ENCODE measurements around the gene TXNDC11. TPM values are rescaled to one million over a fixed set of nuclear protein-coding genes. Genes with fewer than 3 reads are reported as not detected.

Gene TXNDC11
- total RNA-seq, 1 donor from 2014 or later, result 29.0 TPM

DNA sequence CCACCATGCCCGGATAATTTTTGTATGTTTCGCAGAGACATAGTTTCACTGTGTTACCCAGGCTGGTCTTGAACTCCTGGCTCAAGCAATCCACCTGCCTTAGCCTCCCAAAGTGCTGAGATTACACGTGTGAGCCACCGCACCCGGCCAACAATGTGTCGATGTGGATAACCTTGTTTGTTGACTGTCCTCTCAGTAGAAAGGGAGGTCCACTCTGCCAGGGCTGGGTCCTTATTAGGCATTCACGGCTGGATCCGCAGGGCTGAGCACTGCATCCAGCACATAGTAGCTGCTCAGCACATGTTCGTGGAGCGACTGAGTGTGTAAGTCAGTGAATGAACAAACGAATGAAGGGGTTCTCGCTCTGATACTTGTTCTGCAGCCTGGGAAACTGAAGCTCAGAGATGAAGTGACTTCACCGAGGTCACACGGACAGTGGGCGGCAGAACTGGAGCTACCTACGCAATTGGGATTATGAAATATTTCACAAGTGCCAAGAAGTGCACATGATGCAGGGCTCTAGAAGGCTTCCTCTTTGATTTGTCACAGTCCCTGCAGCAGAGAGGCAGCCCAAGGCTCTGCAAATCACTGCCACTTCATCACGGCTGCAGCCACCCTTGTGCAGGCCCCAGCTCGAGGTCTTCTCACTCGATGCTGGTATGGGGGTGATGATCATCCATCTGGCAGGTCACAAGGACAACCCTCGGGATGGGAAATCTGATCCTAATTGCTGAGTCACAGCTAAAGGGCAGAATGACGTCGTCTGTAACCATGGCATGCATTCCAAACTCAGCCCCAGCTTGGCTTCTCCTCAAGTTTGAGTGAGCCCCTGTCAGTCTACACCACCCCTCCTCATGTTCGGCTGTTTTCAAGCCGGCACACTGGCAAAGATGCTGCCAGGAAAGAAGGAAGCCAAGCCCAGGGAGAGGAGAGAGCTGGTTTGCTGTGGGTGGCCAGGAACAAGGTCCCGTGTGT, 102.4 kb downstream of the TXNDC11 start:
- FAIRE-seq, result no peak
- DNase-seq (ENCODE audit: low read depth), result peak; percentile 97
- no peak for TF ChIP-seq EZH2 (IDR thresholded peaks at IDR 0.05; ENCODE audit: insufficient read depth, low read length)
- TF ChIP-seq, protein P1, sequence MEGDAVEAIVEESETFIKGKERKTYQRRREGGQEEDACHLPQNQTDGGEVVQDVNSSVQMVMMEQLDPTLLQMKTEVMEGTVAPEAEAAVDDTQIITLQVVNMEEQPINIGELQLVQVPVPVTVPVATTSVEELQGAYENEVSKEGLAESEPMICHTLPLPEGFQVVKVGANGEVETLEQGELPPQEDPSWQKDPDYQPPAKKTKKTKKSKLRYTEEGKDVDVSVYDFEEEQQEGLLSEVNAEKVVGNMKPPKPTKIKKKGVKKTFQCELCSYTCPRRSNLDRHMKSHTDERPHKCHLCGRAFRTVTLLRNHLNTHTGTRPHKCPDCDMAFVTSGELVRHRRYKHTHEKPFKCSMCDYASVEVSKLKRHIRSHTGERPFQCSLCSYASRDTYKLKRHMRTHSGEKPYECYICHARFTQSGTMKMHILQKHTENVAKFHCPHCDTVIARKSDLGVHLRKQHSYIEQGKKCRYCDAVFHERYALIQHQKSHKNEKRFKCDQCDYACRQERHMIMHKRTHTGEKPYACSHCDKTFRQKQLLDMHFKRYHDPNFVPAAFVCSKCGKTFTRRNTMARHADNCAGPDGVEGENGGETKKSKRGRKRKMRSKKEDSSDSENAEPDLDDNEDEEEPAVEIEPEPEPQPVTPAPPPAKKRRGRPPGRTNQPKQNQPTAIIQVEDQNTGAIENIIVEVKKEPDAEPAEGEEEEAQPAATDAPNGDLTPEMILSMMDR (IDR thresholded peaks at IDR 0.05; ENCODE audit: insufficient read depth, low read depth, low read length), result no peak
- Mint-ChIP-seq H3K36me3 (ENCODE audit: low read depth, unreplicated experiment) (no peaks in the 10 kb centered on the region), H3K4me3 (ENCODE audit: unreplicated experiment) (no peak overlapping the region), H3K27ac (ENCODE audit: unreplicated experiment) (peak overlapping the region; percentile 99), H3K9me3 (ENCODE audit: unreplicated experiment) (no peaks in the 10 kb centered on the region), H3K27me3 (ENCODE audit: low read depth, unreplicated experiment) (peaks cover 5% of the 10 kb centered on the region), H3K4me1 (ENCODE audit: low read depth, unreplicated experiment) (peaks cover 10% of the 10 kb centered on the region)
- no peaks in the 10 kb centered on the region for H3K79me2 ChIP-seq (ENCODE audit: insufficient read depth, low read length)
- no peaks in the 10 kb centered on the region for H3K36me3 ChIP-seq (ENCODE audit: insufficient read depth, low read length)
- no peak overlapping the region for H3K4me3 ChIP-seq (ENCODE audit: insufficient read depth, low read depth, low read length)
- peak overlapping the region; percentile 95 for H3K27ac ChIP-seq (ENCODE audit: low read depth, low read length)
- no peaks in the 10 kb centered on the region for H4K20me1 ChIP-seq (ENCODE audit: insufficient read depth, low read length)
- no peaks in the 10 kb centered on the region for H3K9me3 ChIP-seq (ENCODE audit: insufficient read depth, low read depth, low read length)
- H3K27me3 ChIP-seq (ENCODE audit: insufficient read depth, low read length), result no peaks in the 10 kb centered on the region
- peak overlapping the region; percentile 83 for H3K9ac ChIP-seq (ENCODE audit: low read length)
- H3K4me1 ChIP-seq (ENCODE audit: insufficient read depth, low read length), result peaks cover 17% of the 10 kb centered on the region
- H2AFZ ChIP-seq (ENCODE audit: low read depth, low read length), result peak overlapping the region; percentile 66
- peak overlapping the region; percentile 49 for H3K4me2 ChIP-seq (ENCODE audit: low read length)

DNA sequence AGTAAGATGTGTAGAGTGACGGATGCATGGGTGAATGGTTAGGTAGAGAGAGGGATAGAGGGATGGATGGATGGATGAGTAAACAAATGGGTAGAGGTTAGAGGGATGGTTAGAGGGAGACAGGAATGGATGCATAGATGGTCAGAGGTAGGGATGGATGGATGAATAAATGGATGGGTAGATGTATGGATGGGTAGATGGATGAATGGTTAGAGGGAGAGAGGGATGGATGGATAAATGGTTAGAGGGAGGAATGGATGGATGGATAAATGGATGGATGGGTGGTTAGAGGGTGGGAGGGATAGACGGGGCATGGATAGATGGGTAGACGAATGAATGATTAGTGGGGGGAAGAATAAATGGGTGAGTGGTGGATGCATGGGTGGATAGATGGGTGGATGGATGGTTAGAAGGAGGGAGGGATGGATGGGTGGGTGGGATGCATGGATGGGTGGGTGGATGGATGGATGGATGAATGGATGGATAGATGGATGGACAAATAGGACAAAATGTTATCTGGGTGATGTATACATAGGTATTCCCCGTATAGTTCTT, 103.6 kb downstream of the TXNDC11 start:
- no peak for FAIRE-seq

More for the DNA sequence above, 103.6 kb downstream of the TXNDC11 start:
- H3K36me3 Mint-ChIP-seq (ENCODE audit: low read depth, unreplicated experiment), result no peaks in the 10 kb centered on the region
- DNase-seq (ENCODE audit: low read depth), result no peak
- no peak overlapping the region for H3K4me2 ChIP-seq (ENCODE audit: low read length)
- no peaks in the 10 kb centered on the region for H3K9me3 ChIP-seq (ENCODE audit: insufficient read depth, low read depth, low read length)
- H3K27me3 Mint-ChIP-seq (ENCODE audit: low read depth, unreplicated experiment), result peaks cover 6% of the 10 kb centered on the region
- H3K79me2 ChIP-seq (ENCODE audit: insufficient read depth, low read length), result no peaks in the 10 kb centered on the region
- H3K4me1 Mint-ChIP-seq (ENCODE audit: low read depth, unreplicated experiment), result peaks cover 14% of the 10 kb centered on the region
- peaks cover 17% of the 10 kb centered on the region for H3K4me1 ChIP-seq (ENCODE audit: insufficient read depth, low read length)
- H3K27ac ChIP-seq (ENCODE audit: low read depth, low read length), result no peak overlapping the region
- no peak overlapping the region for H3K4me3 Mint-ChIP-seq (ENCODE audit: unreplicated experiment)
- no peaks in the 10 kb centered on the region for H3K9me3 Mint-ChIP-seq (ENCODE audit: unreplicated experiment)
- H3K27me3 ChIP-seq (ENCODE audit: insufficient read depth, low read length), result no peaks in the 10 kb centered on the region
- no peak overlapping the region for H3K4me3 ChIP-seq (ENCODE audit: insufficient read depth, low read depth, low read length)
- TF ChIP-seq EZH2 (IDR thresholded peaks at IDR 0.05; ENCODE audit: insufficient read depth, low read length), result no peak
- TF ChIP-seq, protein P1 (IDR thresholded peaks at IDR 0.05; ENCODE audit: insufficient read depth, low read depth, low read length), result no peak
- no peak overlapping the region for H3K9ac ChIP-seq (ENCODE audit: low read length)
- no peak overlapping the region for H3K27ac Mint-ChIP-seq (ENCODE audit: unreplicated experiment)
- H4K20me1 ChIP-seq (ENCODE audit: insufficient read depth, low read length), result no peaks in the 10 kb centered on the region
- no peaks in the 10 kb centered on the region for H3K36me3 ChIP-seq (ENCODE audit: insufficient read depth, low read length)
- H2AFZ ChIP-seq (ENCODE audit: low read depth, low read length), result no peak overlapping the region
